ENCODE data around the gene FATE1.
"Not testable (repeated sequence)": the region's sequence is repeated elsewhere in the genome, so short reads cannot be mapped to it uniquely, and the experiment has no call there.

The FATE1 gene

GRCh38 chrX:151715752-151716151 is at the start of gene FATE1:
TSS of gene FATE1 (plus strand) at chrX:151716035. CDS start at chrX:151716120, 85 bp downstream.
- DNase-seq, result no peak

- DNase-seq, result no peak
Measured at GRCh38 chrX:151675121-151675746, 40.6 kb upstream of the FATE1 start.

- DNase-seq, result no peak
Measured at GRCh38 chrX:151676196-151676595, 39.6 kb upstream of the FATE1 start.

GRCh38 chrX:151679798-151680402 is 35.9 kb upstream of the FATE1 start:
- no peak for DNase-seq

GRCh38 chrX:151680805-151681204 is 35.0 kb upstream of the FATE1 start:
- DNase-seq, result peak; percentile 0

GRCh38 chrX:151687635-151688034 is 28.2 kb upstream of the FATE1 start:
- DNase-seq, result no peak

- no peak for DNase-seq
Measured at GRCh38 chrX:151688695-151689094, 27.1 kb upstream of the FATE1 start.

GRCh38 chrX:151692825-151693224 is 23.0 kb upstream of the FATE1 start:
- no peak for DNase-seq

GRCh38 chrX:151694121-151694520 is 21.7 kb upstream of the FATE1 start:
- DNase-seq, result no peak

GRCh38 chrX:151694661-151695582 is 20.9 kb upstream of the FATE1 start, which contains the start of gene PRRG3:
TSS of gene PRRG3 (plus strand) at chrX:151695458. CDS start at chrX:151698815, 3,357 bp downstream.
- no peak for DNase-seq

- no peak for DNase-seq
Measured at GRCh38 chrX:151695583-151696340, 20.1 kb upstream of the FATE1 start.

GRCh38 chrX:151697082-151697481 is 18.8 kb upstream of the FATE1 start:
- DNase-seq, result not testable (repeated sequence)

- no peak for DNase-seq
Measured at GRCh38 chrX:151697522-151697921, 18.3 kb upstream of the FATE1 start.

GRCh38 chrX:151698485-151698884 is 17.4 kb upstream of the FATE1 start:
- no peak for DNase-seq

- DNase-seq, result no peak
Measured at GRCh38 chrX:151699746-151700145, 16.1 kb upstream of the FATE1 start.

- no peak for DNase-seq
Measured at GRCh38 chrX:151700581-151700980, 15.3 kb upstream of the FATE1 start.

GRCh38 chrX:151701071-151701470 is 14.8 kb upstream of the FATE1 start:
- no peak for DNase-seq

GRCh38 chrX:151701531-151701930 is 14.3 kb upstream of the FATE1 start:
- DNase-seq, result no peak

- DNase-seq, result no peak
Measured at GRCh38 chrX:151702026-151702714, 13.7 kb upstream of the FATE1 start.

- no peak for DNase-seq
Measured at GRCh38 chrX:151702741-151703340, 13.0 kb upstream of the FATE1 start.

GRCh38 chrX:151703487-151703886 is 12.3 kb upstream of the FATE1 start:
- DNase-seq, result no peak
